HG03103 (cell line): ENCODE results near the gene PSMG3.
"Not testable (repeated sequence)": the region's sequence is repeated elsewhere in the genome, so short reads cannot be mapped to it uniquely, and the experiment has no call there.

Experiments used
- ATAC-seq: cut with Tn5 transposase; IDR thresholded peaks from one replicate; pipeline ENCODE4 v1.9.1; 2021; ENCODE audit warnings: low read depth; ENCODE audit not compliant: unreplicated experiment

The PSMG3 gene

GRCh38 chr7:1597066-1597760 is 27.4 kb upstream of the PSMG3 start:
- ATAC-seq, result no peak

GRCh38 chr7:1596181-1597043 is 26.6 kb upstream of the PSMG3 start:
- ATAC-seq, result no peak

- no peak for ATAC-seq
Observed at GRCh38 chr7:1595636-1596035, 25.8 kb upstream of the PSMG3 start.

GRCh38 chr7:1595027-1595426 is 25.2 kb upstream of the PSMG3 start:
- ATAC-seq, result no peak

- ATAC-seq, result no peak
Observed at GRCh38 chr7:1593904-1594421, 24.1 kb upstream of the PSMG3 start.

GRCh38 chr7:1593091-1593866 is 23.4 kb upstream of the PSMG3 start:
- ATAC-seq, result no peak

GRCh38 chr7:1592299-1592871 is 22.6 kb upstream of the PSMG3 start:
- ATAC-seq, result no peak

- no peak for ATAC-seq
Observed at GRCh38 chr7:1591876-1592275, 22.0 kb upstream of the PSMG3 start.

- ATAC-seq, result no peak
Observed at GRCh38 chr7:1591396-1591795, 21.6 kb upstream of the PSMG3 start.

GRCh38 chr7:1590887-1591286 is 21.1 kb upstream of the PSMG3 start:
- ATAC-seq, result no peak

GRCh38 chr7:1590476-1590875 is 20.6 kb upstream of the PSMG3 start:
- ATAC-seq, result no peak

GRCh38 chr7:1588978-1589377 is 19.1 kb upstream of the PSMG3 start:
- no peak for ATAC-seq

GRCh38 chr7:1587738-1588137 is 17.9 kb upstream of the PSMG3 start:
- ATAC-seq, result no peak

- ATAC-seq, result no peak
Observed at GRCh38 chr7:1586827-1587705, 17.2 kb upstream of the PSMG3 start.

GRCh38 chr7:1586126-1586826 is 16.4 kb upstream of the PSMG3 start:
- no peak for ATAC-seq

GRCh38 chr7:1585142-1585981 is 15.5 kb upstream of the PSMG3 start:
- no peak for ATAC-seq

GRCh38 chr7:1584700-1585099 is 14.9 kb upstream of the PSMG3 start:
- no peak for ATAC-seq

- ATAC-seq, result not testable (repeated sequence)
Observed at GRCh38 chr7:1583241-1583930, 13.6 kb upstream of the PSMG3 start.
